HEK293 (cell line): ENCODE measurements around the gene ELN.

Source experiments
- CTCF ChIA-PET: fragments of 350-600 bp; formaldehyde crosslinking; extraction: SDS; loops from one replicate; lab custom pipeline; 2021; ENCODE audit warnings: antibody characterized with exemption; lab: Yijun Ruan, JAX
- POLR2A ChIA-PET: fragments of 300-600 bp; formaldehyde crosslinking; extraction: SDS; loops from one replicate; lab custom pipeline; 2020; ENCODE audit warnings: antibody characterized with exemption, inconsistent platforms; lab: Yijun Ruan, JAX
- H3K27ac ChIP-seq: fragments of 200-500 bp; sonication (Bioruptor generic); 2 replicates; pipeline ENCODE4 v1.5.1; 2014; ENCODE audit warnings: low read depth, low read length, control low read depth, inconsistent platforms; ENCODE audit errors: extremely low read depth
- H3K36me3 ChIP-seq, 2 experiments: fragments of 200-500 bp in 1 of 2; sonication (Bioruptor generic) in 1 of 2; 1 replicate in 1 of 2; 2 replicates in 1 of 2; pipeline ENCODE4 v1.5.1; 2014 to 2017; ENCODE audit warnings: inconsistent platforms in 2 of 2, low read length in 2 of 2; ENCODE audit not compliant: control insufficient read depth in 2 of 2, insufficient read depth in 1 of 2
- H3K4me1 ChIP-seq: fragments of 200-500 bp; sonication (Bioruptor generic); 2 replicates; pipeline ENCODE4 v1.5.1; 2014; ENCODE audit warnings: mild to moderate bottlenecking, low read length, inconsistent platforms; ENCODE audit not compliant: control insufficient read depth, insufficient read depth
- H3K4me3 ChIP-seq: 2 replicates; pipeline ENCODE4 v1.5.1; 2011; ENCODE audit warnings: low read depth, mild to moderate bottlenecking, control low read depth, low read length, moderate library complexity
- H3K9me3 ChIP-seq: fragments of 200-500 bp; sonication (Bioruptor generic); 2 replicates; pipeline ENCODE4 v1.5.1; 2014; ENCODE audit warnings: low read depth, low read length, inconsistent platforms; ENCODE audit not compliant: control insufficient read depth, insufficient read depth
- BCL11A ChIP-seq: fragments of 450-650 bp; formaldehyde crosslinking; IDR thresholded peaks from 2 replicates; pipeline ENCODE4 v1.5.1; 2016; ENCODE audit warnings: low read depth, missing biosample characterization, missing genetic modification characterization
- GLIS2 ChIP-seq: fragments of 450-650 bp; formaldehyde crosslinking; IDR thresholded peaks from 2 replicates; pipeline ENCODE4 v1.5.1; 2016; ENCODE audit warnings: missing biosample characterization, missing genetic modification characterization
- HOXD13 ChIP-seq: sonication (generic); formaldehyde crosslinking; IDR thresholded peaks from 2 replicates; pipeline ENCODE4 v1.8.0; 2022; ENCODE audit warnings: missing genetic modification reagents, borderline replicate concordance
- IKZF3 ChIP-seq: fragments of 450-650 bp; IDR thresholded peaks from 2 replicates; pipeline ENCODE4 v1.5.0; 2018; ENCODE audit warnings: missing biosample characterization, mild to moderate bottlenecking, missing genetic modification characterization, moderate library complexity
- KLF7 ChIP-seq: fragments of 450-650 bp; formaldehyde crosslinking; IDR thresholded peaks from 2 replicates; pipeline ENCODE4 v1.5.1; 2016; ENCODE audit warnings: missing biosample characterization, missing genetic modification characterization, borderline replicate concordance
- ZBTB21 ChIP-seq: fragments of 450-650 bp; formaldehyde crosslinking; IDR thresholded peaks from 2 replicates; pipeline ENCODE4 v1.5.1; 2017; ENCODE audit warnings: missing biosample characterization, missing genetic modification characterization
- ZFP37 ChIP-seq: fragments of 450-650 bp; formaldehyde crosslinking; IDR thresholded peaks from 2 replicates; pipeline ENCODE4 v1.5.1; 2016; ENCODE audit warnings: missing biosample characterization, missing genetic modification characterization
- ZNF114 ChIP-seq: fragments of 450-650 bp; formaldehyde crosslinking; IDR thresholded peaks from 2 replicates; pipeline ENCODE4 v1.5.0; 2017; ENCODE audit warnings: missing biosample characterization, missing genetic modification characterization
- ZNF169 ChIP-seq: fragments of 450-650 bp; formaldehyde crosslinking; IDR thresholded peaks from 2 replicates; pipeline ENCODE4 v1.5.1; 2016; ENCODE audit warnings: missing biosample characterization, missing genetic modification characterization
- ZNF211 ChIP-seq: fragments of 450-650 bp; formaldehyde crosslinking; IDR thresholded peaks from 2 replicates; pipeline ENCODE4 v1.5.1; 2016; ENCODE audit warnings: low read depth, missing biosample characterization, missing genetic modification characterization
- ZNF239 ChIP-seq: fragments of 450-650 bp; formaldehyde crosslinking; IDR thresholded peaks from 2 replicates; pipeline ENCODE4 v1.5.1; 2016; ENCODE audit warnings: missing biosample characterization, missing genetic modification characterization
- ZNF292 ChIP-seq: fragments of 450-650 bp; formaldehyde crosslinking; IDR thresholded peaks from 2 replicates; pipeline ENCODE4 v1.5.1; 2016; ENCODE audit warnings: low read depth, missing biosample characterization, missing genetic modification characterization, borderline replicate concordance
- ZNF324 ChIP-seq: fragments of 450-650 bp; formaldehyde crosslinking; IDR thresholded peaks from 2 replicates; pipeline ENCODE4 v1.5.1; 2016; ENCODE audit warnings: missing biosample characterization, missing genetic modification characterization
- ZNF335 ChIP-seq: fragments of 450-650 bp; formaldehyde crosslinking; conservative IDR thresholded peaks from 2 replicates; pipeline ENCODE4 v1.5.1; 2016; ENCODE audit warnings: missing biosample characterization, missing genetic modification characterization
- ZNF37A ChIP-seq: fragments of 450-650 bp; IDR thresholded peaks from 2 replicates; pipeline ENCODE4 v1.5.1; 2018; ENCODE audit warnings: missing biosample characterization, missing genetic modification characterization
- ZNF510 ChIP-seq: fragments of 450-650 bp; formaldehyde crosslinking; IDR thresholded peaks from 2 replicates; pipeline ENCODE4 v1.5.1; 2018; ENCODE audit warnings: mild to moderate bottlenecking, missing genetic modification characterization, missing biosample characterization; ENCODE audit not compliant: insufficient replicate concordance
- ZNF600 ChIP-seq: fragments of 450-650 bp; formaldehyde crosslinking; IDR thresholded peaks from 2 replicates; pipeline ENCODE4 v1.5.1; 2016; ENCODE audit warnings: missing biosample characterization, missing genetic modification characterization
- ZNF621 ChIP-seq: fragments of 450-650 bp; formaldehyde crosslinking; IDR thresholded peaks from 2 replicates; pipeline ENCODE4 v1.5.1; 2017; ENCODE audit warnings: missing biosample characterization, missing genetic modification characterization
- ZXDB ChIP-seq: fragments of 450-650 bp; formaldehyde crosslinking; IDR thresholded peaks from 2 replicates; pipeline ENCODE4 v1.5.1; 2016; ENCODE audit warnings: missing biosample characterization, missing genetic modification characterization
- TF ChIP-seq, protein P1 (sequence below): IDR thresholded peaks from 2 replicates; pipeline ENCODE4 v1.6.1; 2011; ENCODE audit warnings: mild to moderate bottlenecking, low read depth, low read length, borderline replicate concordance
- TF ChIP-seq, protein P2 (sequence below): fragments of 450-650 bp; formaldehyde crosslinking; IDR thresholded peaks from 2 replicates; pipeline ENCODE4 v1.5.1; 2016; ENCODE audit warnings: missing biosample characterization, missing genetic modification characterization, low read depth
- TF ChIP-seq, protein P3 (sequence below): fragments of 450-650 bp; formaldehyde crosslinking; IDR thresholded peaks from 2 replicates; pipeline ENCODE4 v1.5.1; 2016; ENCODE audit warnings: missing biosample characterization, missing genetic modification characterization
- TF ChIP-seq, protein P4 (sequence below): fragments of 450-650 bp; formaldehyde crosslinking; IDR thresholded peaks from 2 replicates; pipeline ENCODE4 v1.5.1; 2017; ENCODE audit warnings: missing biosample characterization, missing genetic modification characterization

The ELN gene

DNA sequence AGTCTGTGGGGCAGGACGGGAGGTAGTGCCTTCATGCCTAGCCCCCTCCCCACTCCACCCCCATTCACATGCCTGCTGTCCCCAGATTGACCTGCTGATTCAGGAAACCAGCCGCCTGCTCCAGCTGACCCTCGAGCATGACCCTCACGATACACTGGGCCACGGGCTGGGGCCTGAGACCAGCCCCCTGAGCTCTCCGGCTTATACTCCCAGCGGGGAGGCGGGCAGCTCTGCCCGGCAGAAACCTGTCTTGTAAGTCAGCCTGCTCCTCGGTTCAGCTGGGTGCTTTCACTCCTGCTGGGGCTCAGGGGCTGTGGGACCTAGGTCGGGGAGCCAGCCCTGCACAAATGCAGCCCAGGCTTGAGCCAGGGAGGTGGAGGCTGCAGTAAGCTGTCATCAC, 78.0 kb downstream of the ELN start (continued):
- TF ChIP-seq, protein P1, sequence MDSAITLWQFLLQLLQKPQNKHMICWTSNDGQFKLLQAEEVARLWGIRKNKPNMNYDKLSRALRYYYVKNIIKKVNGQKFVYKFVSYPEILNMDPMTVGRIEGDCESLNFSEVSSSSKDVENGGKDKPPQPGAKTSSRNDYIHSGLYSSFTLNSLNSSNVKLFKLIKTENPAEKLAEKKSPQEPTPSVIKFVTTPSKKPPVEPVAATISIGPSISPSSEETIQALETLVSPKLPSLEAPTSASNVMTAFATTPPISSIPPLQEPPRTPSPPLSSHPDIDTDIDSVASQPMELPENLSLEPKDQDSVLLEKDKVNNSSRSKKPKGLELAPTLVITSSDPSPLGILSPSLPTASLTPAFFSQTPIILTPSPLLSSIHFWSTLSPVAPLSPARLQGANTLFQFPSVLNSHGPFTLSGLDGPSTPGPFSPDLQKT = no peak
- TF ChIP-seq ZBTB21 (tag by site-specific recombination) (no peak), ZNF621 (tag by site-specific recombination) (no peak), ZNF335 (no peak), ZNF37A (tag by site-specific recombination) (no peak)

DNA sequence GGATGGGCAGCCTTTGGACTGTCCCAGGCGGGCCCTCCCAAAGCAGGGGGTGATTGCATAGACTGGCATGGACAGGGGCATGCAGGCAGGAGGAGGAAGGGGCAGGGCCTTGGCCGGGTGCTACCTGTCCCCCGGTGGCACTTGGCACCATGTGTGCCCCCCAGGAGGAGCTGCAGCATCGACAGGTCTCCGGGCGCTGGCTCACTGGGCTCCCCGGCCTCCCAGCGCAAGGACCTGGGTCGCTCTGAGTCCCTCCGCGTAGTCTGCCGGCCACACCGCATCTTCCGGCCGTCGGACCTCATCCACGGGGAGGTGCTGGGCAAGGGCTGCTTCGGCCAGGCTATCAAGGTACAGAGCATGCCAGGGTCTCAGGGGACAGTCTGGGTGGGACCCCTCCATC, 78.9 kb downstream of the ELN start:
- POLR2A ChIA-PET = interaction anchor here (0.6 to 0.7 kb wide), 2 partner anchors 25 to 282 kb away, joined by 4 read pairs; no protein-coding TSS in a partner anchor

DNA sequence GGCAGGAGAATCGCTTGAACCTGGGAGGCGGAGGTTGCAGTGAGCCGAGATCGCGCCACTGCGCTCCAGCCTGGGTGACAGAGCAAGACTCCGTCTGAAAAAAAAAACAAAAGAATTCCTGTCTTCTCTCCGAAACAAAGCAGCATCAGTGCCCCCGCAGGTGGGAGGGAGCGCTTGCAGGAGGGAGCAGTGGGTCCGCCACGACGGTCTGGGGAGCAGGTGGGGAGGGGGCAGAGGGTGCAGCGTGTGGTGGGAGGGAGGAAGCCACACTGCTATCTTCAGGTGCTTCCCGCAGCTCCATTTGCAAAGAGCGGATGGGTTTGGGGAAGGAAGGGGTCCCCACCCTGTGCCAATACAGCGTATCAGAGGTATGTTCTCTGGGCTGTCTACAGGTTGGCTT, 87.4 kb downstream of the ELN start:
- no peaks in the 10 kb centered on the region for H3K4me1 ChIP-seq
- TF ChIP-seq ZNF600 (tag by site-specific recombination) (no peak), ZNF510 (no peak)
- peaks cover 3 to 32% of the 10 kb centered on the region in 2 experiments for H3K36me3 ChIP-seq
- POLR2A ChIA-PET = no interaction called here
- no peaks in the 10 kb centered on the region for H3K9me3 ChIP-seq
- no peak overlapping the region for H3K27ac ChIP-seq
- H3K4me3 ChIP-seq = no peak overlapping the region
- CTCF ChIA-PET = interaction anchor here (0.8 kb wide), 1 partner anchor 11 kb away, joined by 3 read pairs; no protein-coding TSS in a partner anchor

More for the DNA sequence above, 78.9 kb downstream of the ELN start:
- Histone ChIP-seq H3K27ac (no peak overlapping the region), H3K4me3 (no peak overlapping the region), H3K36me3 (peaks cover 16 to 49% of the 10 kb centered on the region in 2 experiments; a peak in 2 of 3 replicates), H3K9me3 (no peaks in the 10 kb centered on the region), H3K4me1 (no peaks in the 10 kb centered on the region)
- CTCF ChIA-PET = interaction anchor here (0.7 kb wide), 1 partner anchor 80 kb away, joined by 4 read pairs; no protein-coding TSS in a partner anchor
- TF ChIP-seq ZFP37 (tag by site-specific recombination) (no peak), ZNF292 (no peak), HOXD13 (no peak), IKZF3 (tag by site-specific recombination) (no peak), GLIS2 (tag by site-specific recombination) (no peak), ZNF114 (tag by site-specific recombination) (no peak), BCL11A (tag by site-specific recombination) (no peak), ZNF211 (tag by site-specific recombination) (no peak), ZNF239 (tag by site-specific recombination) (no peak), KLF7 (tag by site-specific recombination) (no peak), ZNF324 (no peak), ZNF169 (tag by site-specific recombination) (no peak), ZXDB (tag by site-specific recombination) (no peak)
- TF ChIP-seq, protein P2, sequence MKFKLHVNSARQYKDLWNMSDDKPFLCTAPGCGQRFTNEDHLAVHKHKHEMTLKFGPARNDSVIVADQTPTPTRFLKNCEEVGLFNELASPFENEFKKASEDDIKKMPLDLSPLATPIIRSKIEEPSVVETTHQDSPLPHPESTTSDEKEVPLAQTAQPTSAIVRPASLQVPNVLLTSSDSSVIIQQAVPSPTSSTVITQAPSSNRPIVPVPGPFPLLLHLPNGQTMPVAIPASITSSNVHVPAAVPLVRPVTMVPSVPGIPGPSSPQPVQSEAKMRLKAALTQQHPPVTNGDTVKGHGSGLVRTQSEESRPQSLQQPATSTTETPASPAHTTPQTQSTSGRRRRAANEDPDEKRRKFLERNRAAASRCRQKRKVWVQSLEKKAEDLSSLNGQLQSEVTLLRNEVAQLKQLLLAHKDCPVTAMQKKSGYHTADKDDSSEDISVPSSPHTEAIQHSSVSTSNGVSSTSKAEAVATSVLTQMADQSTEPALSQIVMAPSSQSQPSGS (tag by site-specific recombination) = no peak
- TF ChIP-seq, protein P3, sequence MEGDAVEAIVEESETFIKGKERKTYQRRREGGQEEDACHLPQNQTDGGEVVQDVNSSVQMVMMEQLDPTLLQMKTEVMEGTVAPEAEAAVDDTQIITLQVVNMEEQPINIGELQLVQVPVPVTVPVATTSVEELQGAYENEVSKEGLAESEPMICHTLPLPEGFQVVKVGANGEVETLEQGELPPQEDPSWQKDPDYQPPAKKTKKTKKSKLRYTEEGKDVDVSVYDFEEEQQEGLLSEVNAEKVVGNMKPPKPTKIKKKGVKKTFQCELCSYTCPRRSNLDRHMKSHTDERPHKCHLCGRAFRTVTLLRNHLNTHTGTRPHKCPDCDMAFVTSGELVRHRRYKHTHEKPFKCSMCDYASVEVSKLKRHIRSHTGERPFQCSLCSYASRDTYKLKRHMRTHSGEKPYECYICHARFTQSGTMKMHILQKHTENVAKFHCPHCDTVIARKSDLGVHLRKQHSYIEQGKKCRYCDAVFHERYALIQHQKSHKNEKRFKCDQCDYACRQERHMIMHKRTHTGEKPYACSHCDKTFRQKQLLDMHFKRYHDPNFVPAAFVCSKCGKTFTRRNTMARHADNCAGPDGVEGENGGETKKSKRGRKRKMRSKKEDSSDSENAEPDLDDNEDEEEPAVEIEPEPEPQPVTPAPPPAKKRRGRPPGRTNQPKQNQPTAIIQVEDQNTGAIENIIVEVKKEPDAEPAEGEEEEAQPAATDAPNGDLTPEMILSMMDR = no peak
- TF ChIP-seq, protein P4, sequence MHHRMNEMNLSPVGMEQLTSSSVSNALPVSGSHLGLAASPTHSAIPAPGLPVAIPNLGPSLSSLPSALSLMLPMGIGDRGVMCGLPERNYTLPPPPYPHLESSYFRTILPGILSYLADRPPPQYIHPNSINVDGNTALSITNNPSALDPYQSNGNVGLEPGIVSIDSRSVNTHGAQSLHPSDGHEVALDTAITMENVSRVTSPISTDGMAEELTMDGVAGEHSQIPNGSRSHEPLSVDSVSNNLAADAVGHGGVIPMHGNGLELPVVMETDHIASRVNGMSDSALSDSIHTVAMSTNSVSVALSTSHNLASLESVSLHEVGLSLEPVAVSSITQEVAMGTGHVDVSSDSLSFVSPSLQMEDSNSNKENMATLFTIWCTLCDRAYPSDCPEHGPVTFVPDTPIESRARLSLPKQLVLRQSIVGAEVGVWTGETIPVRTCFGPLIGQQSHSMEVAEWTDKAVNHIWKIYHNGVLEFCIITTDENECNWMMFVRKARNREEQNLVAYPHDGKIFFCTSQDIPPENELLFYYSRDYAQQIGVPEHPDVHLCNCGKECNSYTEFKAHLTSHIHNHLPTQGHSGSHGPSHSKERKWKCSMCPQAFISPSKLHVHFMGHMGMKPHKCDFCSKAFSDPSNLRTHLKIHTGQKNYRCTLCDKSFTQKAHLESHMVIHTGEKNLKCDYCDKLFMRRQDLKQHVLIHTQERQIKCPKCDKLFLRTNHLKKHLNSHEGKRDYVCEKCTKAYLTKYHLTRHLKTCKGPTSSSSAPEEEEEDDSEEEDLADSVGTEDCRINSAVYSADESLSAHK = no peak
